Stimulated activated CD4-positive, alpha-beta T cell treated with anti-CD3 and anti-CD28 coated beads, Interleukin-12 subunit alpha, Interleukin-12 subunit beta, amount 100 ng/mL, for 48 hours (primary cell): ENCODE measurements around the gene CDK4.

Experiments
- DNase-seq, 3 donors: peaks; one replicate each; pipeline ENCODE4 v3.0.0-alpha.2; 2020; ENCODE audit warnings: low read depth in 2 of 3, low spot score in 1 of 3

The CDK4 gene

GRCh38 chr12:57740656-57741412, 11.3 kb downstream of the CDK4 start:
- peak; percentile 53 to 67 (median 54) for DNase-seq

GRCh38 chr12:57739914-57740538, 12.1 kb downstream of the CDK4 start:
- no peak for DNase-seq

- DNase-seq: no peak
These were observed 12.7 kb downstream of the CDK4 start for GRCh38 chr12:57739387-57739786.

GRCh38 chr12:57738661-57739237, 13.4 kb downstream of the CDK4 start, which contains the start of gene AGAP2:
Gene AGAP2, minus strand, starts transcription at chr12:57738742. Its CDS starts 496 bp downstream, at chr12:57738246.
- DNase-seq: no peak

- DNase-seq: no peak
These were observed 14.3 kb downstream of the CDK4 start for GRCh38 chr12:57737467-57738460.

GRCh38 chr12:57736741-57737466, 15.2 kb downstream of the CDK4 start:
- no peak for DNase-seq

GRCh38 chr12:57735952-57736740, 16.0 kb downstream of the CDK4 start:
- DNase-seq: no peak

- no peak for DNase-seq
These were observed 16.8 kb downstream of the CDK4 start for GRCh38 chr12:57735198-57735855.

- DNase-seq: no peak
These were observed 17.5 kb downstream of the CDK4 start for GRCh38 chr12:57734591-57734990.

- no peak for DNase-seq
These were observed 18.2 kb downstream of the CDK4 start for GRCh38 chr12:57733928-57734327.

- no peak for DNase-seq
These were observed 19.1 kb downstream of the CDK4 start for GRCh38 chr12:57732726-57733593.

- DNase-seq: no peak
These were observed 19.8 kb downstream of the CDK4 start for GRCh38 chr12:57732270-57732669.

GRCh38 chr12:57731411-57732080, 20.6 kb downstream of the CDK4 start:
- no peak for DNase-seq

- no peak for DNase-seq
These were observed 21.6 kb downstream of the CDK4 start for GRCh38 chr12:57730336-57731067.

- no peak for DNase-seq
These were observed 22.7 kb downstream of the CDK4 start for GRCh38 chr12:57729321-57729844.

- DNase-seq: no peak
These were observed 24.2 kb downstream of the CDK4 start for GRCh38 chr12:57727758-57728395.
